Fibroblast of the aortic adventitia (primary cell): ENCODE data around the gene RBM18. TPM values are rescaled to one million over a fixed set of nuclear protein-coding genes. Genes with fewer than 3 reads are reported as not detected.
A peak's percentile ranks its signal among the peaks of the same experiment; 100 is the strongest.

ENCODE experiments used
- DNase-seq: peaks from one replicate; pipeline ENCODE4 v3.0.0-alpha.2; 2010; ENCODE audit warnings: low read depth
- H3K4me3 ChIP-seq: 2 replicates; pipeline ENCODE4 v1.5.1; 2011; ENCODE audit warnings: low read depth, mild to moderate bottlenecking, control low read depth, low read length, moderate library complexity
- total RNA-seq: library from RNA; depleted of rRNA; stranded (reverse); fragments of >200 nt; gene quantifications from 2 replicates; pipeline ENCODE4 v1.2.3, GENCODE V29; 2012; ENCODE audit warnings: low replicate concordance
- TF ChIP-seq, protein P1 (sequence below): IDR thresholded peaks from 2 replicates; pipeline ENCODE4 v1.5.1; 2011; ENCODE audit warnings: mild to moderate bottlenecking, low read length, control low read depth, inconsistent platforms; ENCODE audit not compliant: insufficient read depth

Gene RBM18
- total RNA-seq, 1 donor: 13.0 TPM

DNA sequence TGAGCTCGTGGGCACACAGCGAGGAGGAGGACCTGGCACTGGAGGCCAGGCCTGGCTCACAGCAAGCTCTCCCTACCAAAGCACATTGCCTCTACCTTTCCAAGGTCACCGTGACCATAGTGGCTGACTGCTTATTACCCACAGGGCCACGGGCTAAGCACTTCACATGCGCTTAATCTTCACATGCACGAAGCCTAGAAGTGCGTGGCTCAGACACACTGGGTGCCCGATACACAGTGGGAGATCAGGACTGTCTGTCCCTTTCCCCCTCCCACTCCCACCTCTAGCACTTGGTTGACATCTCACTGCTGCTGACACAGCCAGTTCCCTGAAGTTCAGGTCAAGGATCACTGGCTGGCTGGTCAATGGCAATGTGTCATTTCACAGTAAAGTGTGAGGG is 59.5 kb downstream of the RBM18 start:
- TF ChIP-seq, protein P1, sequence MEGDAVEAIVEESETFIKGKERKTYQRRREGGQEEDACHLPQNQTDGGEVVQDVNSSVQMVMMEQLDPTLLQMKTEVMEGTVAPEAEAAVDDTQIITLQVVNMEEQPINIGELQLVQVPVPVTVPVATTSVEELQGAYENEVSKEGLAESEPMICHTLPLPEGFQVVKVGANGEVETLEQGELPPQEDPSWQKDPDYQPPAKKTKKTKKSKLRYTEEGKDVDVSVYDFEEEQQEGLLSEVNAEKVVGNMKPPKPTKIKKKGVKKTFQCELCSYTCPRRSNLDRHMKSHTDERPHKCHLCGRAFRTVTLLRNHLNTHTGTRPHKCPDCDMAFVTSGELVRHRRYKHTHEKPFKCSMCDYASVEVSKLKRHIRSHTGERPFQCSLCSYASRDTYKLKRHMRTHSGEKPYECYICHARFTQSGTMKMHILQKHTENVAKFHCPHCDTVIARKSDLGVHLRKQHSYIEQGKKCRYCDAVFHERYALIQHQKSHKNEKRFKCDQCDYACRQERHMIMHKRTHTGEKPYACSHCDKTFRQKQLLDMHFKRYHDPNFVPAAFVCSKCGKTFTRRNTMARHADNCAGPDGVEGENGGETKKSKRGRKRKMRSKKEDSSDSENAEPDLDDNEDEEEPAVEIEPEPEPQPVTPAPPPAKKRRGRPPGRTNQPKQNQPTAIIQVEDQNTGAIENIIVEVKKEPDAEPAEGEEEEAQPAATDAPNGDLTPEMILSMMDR: no peak
- DNase-seq: no peak
- no peak overlapping the region for H3K4me3 ChIP-seq

DNA sequence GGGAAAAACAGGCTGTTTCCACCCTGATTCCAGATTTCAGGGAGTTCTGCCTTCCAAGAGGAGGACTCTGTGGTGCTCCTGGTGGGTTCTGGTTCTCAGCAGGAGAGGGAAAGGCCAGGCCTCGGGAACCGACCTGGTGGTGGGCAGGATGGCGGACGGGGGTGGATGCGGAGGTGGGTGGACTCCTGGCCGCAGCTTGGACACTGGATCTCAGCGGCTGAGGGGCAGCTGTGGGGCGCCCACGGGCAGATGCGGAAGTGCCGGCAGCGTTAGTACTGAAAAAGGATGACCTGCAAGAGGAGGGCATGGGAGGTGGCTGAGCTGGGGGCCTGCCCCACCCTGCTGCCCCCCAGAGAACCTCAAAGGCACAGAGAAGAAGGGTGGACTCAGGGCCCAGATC is 60.1 kb downstream of the RBM18 start:
- TF ChIP-seq, protein P1: no peak
- no peak for DNase-seq
- no peak overlapping the region for H3K4me3 ChIP-seq

DNA sequence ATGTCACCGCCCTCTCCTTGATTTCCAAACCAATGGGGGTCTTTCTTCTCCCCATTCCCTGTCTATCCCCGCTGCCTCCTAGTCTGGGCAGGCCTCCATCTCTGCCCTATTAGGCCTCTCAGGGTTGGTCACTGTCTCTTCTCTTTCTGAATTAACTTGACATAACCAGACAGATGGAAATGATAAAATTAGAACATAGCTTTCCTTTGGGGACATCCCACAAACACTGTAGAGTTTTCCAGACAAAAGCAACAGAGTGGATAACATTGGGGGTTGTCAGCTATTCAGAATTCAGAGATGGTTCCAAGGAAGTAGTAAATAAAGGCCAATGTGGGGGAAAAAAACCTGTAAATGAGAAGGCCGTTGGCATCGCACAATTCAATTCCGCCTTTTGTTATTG is 60.6 kb downstream of the RBM18 start:
- no peak overlapping the region for H3K4me3 ChIP-seq
- DNase-seq: no peak

DNA sequence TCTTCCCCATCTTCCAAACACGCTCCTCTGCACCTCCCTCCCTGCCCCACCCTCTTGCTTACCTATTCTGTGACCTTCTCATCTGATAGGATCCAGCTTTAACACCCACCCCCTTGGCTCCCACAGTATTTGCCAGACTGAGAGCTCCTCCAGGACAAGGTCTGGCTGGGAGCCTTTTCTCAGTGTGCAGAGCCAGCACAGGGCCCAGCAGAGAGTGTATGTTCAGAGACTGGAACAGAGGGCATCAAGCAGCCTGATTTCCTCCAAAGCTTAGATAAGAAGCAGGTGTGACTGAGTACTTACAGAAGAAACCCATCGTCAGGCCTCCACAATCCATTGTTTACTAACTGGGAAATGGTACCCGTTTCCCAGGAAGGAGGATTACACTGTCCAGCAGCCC is 62.5 kb downstream of the RBM18 start:
- DNase-seq: no peak
- TF ChIP-seq, protein P1: no peak

More for the DNA sequence above, 60.6 kb downstream of the RBM18 start:
- TF ChIP-seq, protein P1: no peak

DNA sequence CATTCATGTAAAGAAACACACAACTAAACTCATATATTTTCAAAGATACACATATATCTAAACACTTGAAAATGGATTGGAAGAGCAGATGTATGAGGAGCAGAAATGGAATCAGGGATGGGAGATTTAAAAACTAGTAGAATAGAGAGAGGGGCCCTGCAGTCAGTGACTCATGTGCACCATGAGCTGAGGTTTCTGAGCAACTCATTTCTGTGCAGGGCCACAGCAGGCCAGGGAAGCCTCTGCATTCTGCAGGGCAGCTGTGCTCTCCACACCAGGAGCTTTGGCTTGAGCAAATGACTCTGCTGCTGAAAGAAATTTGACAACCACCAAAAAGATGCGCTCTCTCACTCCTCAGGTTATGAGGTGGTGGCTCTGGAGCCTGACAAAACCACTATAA is 63.0 kb downstream of the RBM18 start:
- TF ChIP-seq, protein P1: no peak
- peak; percentile 26 for DNase-seq
- H3K4me3 ChIP-seq: no peak overlapping the region

More for the DNA sequence above, 62.5 kb downstream of the RBM18 start:
- H3K4me3 ChIP-seq: no peak overlapping the region

DNA sequence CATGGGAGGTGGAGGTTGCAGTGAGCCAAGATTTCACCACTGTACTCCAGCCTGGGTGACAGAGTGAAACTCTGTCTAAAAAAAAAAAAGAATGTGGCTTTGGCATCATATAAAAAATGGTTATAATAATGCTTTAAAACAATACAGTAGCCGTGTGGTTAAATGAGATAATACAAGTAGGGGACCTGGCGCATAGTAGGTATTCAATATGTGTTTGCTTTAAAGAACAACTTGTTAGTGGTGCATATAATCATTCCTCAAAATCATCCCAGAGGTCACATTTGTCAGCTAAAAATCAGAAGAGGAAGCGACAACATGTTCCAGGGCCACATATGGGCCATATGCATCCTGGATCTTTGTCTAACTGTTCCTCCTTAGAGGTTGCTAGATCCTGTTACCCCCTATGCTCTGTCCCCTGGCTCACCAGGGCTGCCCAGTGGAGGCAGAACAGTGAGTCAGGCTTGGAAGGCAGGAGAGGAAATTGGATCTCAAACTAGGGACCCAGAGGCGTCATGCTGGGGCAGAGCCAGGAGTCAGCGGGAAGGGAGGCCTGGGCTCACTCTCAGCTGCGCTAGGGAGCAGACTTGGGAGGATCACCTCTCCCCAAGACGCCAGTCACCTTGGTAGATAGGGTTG is 63.6 kb downstream of the RBM18 start:
- H3K4me3 ChIP-seq: no peak overlapping the region
- TF ChIP-seq, protein P1: no peak
- DNase-seq: peak; percentile 59

DNA sequence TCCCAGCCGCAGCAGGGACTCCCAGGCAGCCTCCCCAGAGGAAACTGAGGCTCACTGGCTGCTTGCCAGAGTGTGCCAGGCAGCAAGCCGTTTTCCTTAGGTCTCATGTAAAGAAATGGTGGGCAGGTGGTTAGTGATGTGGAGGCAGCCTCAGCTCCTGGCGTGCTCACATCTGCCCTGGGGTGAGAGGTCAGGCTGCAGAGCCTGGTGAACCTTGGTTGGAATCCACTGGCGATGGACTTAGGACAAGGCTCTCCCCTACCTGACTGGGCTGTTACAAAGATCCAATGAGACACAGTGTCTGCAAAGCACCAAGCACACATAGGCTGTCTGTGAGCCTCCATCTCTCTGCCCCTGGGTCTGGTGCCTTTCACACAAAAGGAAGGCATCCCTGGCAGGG is 66.8 kb downstream of the RBM18 start:
- no peak for DNase-seq
- TF ChIP-seq, protein P1: no peak
- no peak overlapping the region for H3K4me3 ChIP-seq
